GM18867 (cell line): Measurements from ENCODE around the gene TRIM66.

Experiments
- ATAC-seq: cut with Tn5 transposase; IDR thresholded peaks from one replicate; pipeline ENCODE4 v1.9.1; 2021; ENCODE audit warnings: mild to moderate bottlenecking, moderate library complexity; ENCODE audit not compliant: unreplicated experiment

TRIM66 gene, protein sequence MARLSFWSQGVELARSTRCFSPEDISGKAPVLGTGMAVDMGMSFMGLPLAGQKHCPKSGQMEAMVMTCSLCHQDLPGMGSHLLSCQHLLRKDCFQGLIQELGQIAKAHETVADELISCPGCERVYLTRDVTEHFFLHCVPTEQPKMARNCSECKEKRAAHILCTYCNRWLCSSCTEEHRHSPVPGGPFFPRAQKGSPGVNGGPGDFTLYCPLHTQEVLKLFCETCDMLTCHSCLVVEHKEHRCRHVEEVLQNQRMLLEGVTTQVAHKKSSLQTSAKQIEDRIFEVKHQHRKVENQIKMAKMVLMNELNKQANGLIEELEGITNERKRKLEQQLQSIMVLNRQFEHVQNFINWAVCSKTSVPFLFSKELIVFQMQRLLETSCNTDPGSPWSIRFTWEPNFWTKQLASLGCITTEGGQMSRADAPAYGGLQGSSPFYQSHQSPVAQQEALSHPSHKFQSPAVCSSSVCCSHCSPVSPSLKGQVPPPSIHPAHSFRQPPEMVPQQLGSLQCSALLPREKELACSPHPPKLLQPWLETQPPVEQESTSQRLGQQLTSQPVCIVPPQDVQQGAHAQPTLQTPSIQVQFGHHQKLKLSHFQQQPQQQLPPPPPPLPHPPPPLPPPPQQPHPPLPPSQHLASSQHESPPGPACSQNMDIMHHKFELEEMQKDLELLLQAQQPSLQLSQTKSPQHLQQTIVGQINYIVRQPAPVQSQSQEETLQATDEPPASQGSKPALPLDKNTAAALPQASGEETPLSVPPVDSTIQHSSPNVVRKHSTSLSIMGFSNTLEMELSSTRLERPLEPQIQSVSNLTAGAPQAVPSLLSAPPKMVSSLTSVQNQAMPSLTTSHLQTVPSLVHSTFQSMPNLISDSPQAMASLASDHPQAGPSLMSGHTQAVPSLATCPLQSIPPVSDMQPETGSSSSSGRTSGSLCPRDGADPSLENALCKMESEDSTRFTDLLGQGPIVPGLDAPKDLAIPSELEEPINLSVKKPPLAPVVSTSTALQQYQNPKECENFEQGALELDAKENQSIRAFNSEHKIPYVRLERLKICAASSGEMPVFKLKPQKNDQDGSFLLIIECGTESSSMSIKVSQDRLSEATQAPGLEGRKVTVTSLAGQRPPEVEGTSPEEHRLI (N-terminal part only)

DNA sequence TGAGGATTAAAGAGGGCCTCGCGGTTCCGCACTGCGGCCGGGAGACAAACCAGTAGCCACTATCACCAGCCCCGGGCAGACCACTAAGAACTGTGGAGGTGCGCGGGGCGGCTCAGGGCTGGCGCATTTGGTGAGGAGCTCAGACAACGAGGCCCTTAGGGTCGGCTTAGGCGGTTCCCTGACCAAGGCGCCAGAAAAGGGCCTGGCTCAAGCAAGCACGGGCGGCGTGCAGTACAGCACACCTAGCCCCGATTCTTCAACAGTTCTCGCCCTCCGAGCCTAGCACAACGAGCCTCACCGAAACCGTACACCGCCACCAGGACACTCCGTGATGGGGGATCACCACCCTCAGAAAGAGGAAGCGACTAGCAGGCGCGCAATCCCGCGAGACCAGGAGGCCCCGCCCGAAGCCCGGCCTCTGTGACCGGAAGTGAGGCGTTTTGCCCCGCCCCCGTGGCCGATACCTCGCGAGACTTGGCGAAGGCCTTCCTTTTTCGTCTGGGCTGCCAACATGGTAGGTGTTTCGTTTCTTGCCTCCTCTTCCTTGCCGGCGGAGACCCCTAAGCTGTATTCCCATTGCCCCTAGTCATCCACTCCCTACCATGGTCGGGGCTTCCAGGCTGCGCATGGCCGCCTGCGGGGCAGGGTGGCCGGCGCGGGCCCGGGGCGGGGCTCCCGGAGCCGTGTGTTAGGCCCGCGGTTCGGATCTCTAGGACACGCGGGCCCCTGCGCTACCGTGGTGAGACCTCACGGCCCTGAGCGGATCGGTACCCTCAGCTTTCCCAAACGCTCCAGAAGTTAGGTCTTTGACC is at the start of gene TRIM66, which contains the start of gene RPL27A:
Gene TRIM66 (minus strand): TSS at position 363 of the 812 bp plus-strand sequence. CDS start 10,391 bp downstream, outside the sequence.
Gene RPL27A (plus strand): TSS at position 490 of the 812 bp plus-strand sequence. CDS start 22 bp downstream, at position 512.
- peak; percentile 94 for ATAC-seq

- ATAC-seq, result no peak
These were observed 49.3 kb upstream of the TRIM66 start for GRCh38 chr11:8731647-8732323.

- no peak for ATAC-seq
These were observed 48.2 kb upstream of the TRIM66 start for GRCh38 chr11:8730697-8731020.

DNA sequence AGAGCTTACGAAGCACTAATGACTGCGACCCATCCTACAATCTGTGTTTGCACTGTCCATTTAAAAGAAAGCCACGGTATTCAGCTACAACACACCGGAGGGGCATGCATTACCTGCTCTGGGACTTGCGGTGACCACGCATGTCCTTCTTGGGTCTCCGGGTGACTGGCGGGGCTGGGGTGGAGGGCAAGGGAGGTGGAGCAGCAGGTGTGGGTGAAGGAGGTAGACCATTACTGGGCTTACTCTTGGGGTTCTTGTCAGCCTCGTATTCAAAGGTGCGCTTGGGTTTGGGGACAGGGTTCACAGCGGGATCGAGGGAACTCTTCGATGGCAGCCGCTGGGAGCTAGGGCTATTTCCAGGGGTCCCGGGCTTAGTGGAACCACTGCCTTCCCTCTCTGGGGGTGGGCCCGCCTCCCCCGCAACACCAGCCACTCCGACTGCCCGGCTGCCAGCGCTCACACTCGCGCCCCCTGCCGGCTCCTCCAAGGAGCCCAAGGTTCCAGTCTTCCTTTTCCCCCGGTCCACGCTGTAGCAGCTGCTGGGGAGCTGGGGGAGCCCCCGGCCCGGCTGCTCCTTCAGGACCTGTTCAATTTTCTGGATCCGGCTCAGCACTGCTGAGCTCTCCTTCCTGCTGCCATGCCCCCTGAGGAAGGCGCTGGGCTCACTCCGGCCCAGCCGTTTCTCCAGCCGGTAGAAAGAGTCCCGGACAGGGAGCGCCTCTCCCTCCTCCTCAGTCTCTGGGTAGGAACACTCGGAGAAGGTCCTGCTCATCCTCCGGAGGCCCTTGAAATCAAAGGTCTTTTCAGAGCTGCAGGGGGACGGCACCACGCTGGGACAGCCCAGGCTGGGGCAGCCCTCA is 47.6 kb upstream of the TRIM66 start:
- ATAC-seq, result no peak

- no peak for ATAC-seq
These were observed 46.6 kb upstream of the TRIM66 start for GRCh38 chr11:8729067-8729466.

- no peak for ATAC-seq
These were observed 46.1 kb upstream of the TRIM66 start for GRCh38 chr11:8728563-8728962.

- ATAC-seq, result no peak
These were observed 43.9 kb upstream of the TRIM66 start for GRCh38 chr11:8726395-8726794.

DNA sequence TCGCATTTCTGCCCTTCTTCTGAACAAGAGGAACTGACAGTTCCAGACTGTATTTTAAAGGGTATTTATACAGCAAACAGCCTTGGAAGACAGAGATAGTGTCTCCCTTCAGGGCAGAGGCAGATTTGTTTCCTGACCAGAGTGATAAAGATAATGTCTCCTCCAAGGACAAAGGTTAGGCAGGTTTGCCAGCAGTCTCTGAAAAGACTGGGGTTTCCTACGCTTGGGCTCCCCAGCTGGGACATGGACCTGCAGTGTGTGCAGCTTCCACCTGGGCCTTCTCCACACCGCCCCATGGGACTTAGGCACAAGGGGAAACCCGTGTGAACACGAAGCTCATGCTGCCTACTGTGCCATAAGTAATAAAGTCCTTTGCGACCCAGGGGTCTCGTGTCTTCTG is 42.2 kb upstream of the TRIM66 start:
- ATAC-seq, result no peak

- ATAC-seq, result no peak
These were observed 41.2 kb upstream of the TRIM66 start for GRCh38 chr11:8723711-8724110.

DNA sequence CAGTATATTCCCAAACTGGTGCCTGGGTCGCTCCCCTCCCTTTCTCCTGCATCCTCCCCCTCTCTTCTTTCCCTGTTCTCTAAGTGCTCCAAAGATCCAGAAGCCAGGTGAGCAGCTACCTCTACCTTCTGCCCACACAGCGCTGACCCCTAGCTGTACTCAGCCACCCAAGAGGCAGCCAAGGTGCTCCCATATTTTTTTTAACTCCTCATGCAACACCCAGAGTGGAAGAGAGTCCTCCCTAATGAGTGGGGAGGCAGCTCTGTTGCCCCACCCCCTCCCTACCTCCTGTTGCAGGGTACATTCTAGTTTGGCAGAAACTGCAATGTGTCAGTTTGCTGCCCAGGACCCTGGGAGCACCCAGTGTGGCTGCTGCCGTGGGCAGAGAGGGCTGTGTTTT is 40.3 kb upstream of the TRIM66 start:
- no peak for ATAC-seq

- ATAC-seq, result no peak
These were observed 39.4 kb upstream of the TRIM66 start for GRCh38 chr11:8721609-8722500.

DNA sequence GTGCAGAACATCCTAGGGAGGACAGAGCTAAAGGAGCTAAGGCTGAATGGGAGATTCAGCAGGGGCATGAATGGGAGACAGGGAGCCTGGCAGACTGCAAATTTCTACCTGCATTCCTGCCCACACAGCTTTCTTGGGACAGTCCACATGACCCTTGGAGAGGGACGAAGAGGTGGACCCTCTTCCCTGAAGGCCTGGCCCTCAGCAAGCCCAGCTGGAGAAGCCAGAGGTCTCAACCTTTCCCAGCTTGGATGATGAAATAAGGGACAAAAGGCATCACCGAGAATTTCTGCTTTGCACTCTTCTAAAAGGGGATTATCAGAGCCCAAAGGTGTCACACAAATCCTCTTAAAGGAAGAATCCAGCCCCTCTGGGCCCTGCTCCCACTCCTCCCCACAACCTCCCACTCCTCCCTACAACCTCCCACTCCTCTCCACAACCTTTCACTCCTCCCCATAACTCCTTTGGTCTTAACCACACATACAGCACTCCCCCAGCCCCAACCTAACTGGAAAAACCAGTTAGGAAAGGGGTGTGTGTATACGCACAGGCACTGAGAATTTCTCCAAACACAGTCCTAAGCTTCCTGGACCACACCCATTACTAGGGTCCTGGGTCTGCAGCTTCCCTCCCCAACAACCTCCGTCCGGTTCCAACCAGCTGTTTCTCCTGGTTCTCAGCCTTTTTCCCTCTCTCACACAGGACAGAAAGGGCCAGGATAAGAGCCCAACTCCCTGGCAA is 38.6 kb upstream of the TRIM66 start:
- ATAC-seq, result no peak

DNA sequence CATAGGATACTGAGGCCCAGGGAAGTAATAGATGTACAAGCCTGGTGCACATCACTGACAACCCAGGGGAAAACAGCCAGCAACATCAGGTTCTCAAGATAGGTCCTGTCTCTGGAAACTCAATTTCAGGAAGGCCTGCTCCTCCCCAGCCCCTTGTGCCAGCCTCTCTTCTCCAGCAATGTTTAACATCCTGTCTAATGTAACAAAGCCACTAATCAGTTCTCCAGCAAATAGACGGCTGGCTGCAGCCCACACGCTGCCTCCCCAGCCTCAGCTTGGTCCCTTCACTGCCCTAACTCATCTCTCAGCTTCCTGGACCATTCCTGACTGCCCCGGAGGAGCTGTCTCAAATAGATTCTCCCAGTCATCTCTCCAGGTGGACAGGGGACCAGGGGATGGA is 37.9 kb upstream of the TRIM66 start:
- ATAC-seq, result no peak

DNA sequence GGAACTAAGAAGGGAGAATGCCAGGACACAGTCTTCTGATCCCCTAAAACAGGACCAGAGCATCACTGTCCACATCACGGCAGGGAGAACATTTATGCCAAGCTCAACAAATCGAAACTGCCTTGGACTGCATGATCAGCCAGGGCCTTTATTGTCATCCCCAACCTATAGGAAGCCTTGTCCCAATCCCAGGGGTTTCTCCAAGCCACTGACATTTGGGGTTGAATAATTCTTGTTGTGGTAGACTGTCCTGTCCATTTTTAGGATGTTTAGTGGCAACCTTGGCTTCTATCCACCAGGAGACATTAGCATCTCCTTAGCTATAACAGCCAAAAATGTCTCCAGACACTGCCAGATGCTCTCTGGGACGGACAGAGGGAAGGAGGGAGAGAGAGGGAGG is 37.3 kb upstream of the TRIM66 start:
- ATAC-seq, result no peak

DNA sequence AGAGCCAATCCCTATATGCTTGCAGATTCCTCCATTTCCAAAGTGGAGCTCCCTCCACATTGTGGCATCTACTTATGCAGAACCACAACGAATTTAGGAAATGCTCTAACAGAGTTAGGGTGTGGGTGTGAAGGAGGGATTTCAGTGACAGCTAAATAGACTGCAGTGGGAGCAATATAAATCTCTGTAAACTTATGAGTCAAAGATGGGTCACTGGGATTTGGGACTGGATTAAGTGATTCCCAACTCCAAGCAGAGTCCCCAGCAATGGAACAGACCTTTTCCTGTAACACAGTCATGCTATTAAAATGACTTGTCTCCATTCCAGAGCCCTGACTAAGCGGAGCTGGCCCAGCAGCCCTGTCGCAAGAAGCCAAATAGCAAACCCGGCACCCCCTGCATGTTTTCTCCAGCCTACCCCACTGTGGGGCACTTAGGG is 36.8 kb upstream of the TRIM66 start:
- no peak for ATAC-seq

- peak; percentile 50 for ATAC-seq
These were observed 35.6 kb upstream of the TRIM66 start for GRCh38 chr11:8717876-8718753.
